Activated naive CD8-positive, alpha-beta T cell treated with anti-CD3 and anti-CD28 coated beads, Interleukin-2, amount 10 ng/mL, durations not matched to agents 7 days and 5 days (primary cell): ENCODE measurements around the gene KCTD19. TPM values are rescaled to one million over a fixed set of nuclear protein-coding genes. Genes with fewer than 3 reads are reported as not detected.

Source experiments
- ATAC-seq: fragments of 150-1000 bp; cut with Tn5 transposase; one replicate; pipeline ENCODE4 v1.10.0; 2021; ENCODE audit warnings: low read depth, moderate library complexity
- POLR2A ChIA-PET: fragments of 350-600 bp; sonication (Branson Sonifier 250); formaldehyde crosslinking; loops from one replicate; lab custom pipeline; 2021; ENCODE audit warnings: antibody characterized with exemption; lab: Charles Lee
- DNase-seq: peaks from one replicate; pipeline ENCODE4 v3.0.0; 2021
- H3K27ac Mint-ChIP-seq: one replicate; pipeline ENCODE4 v1.8.0; 2022; ENCODE audit warnings: mild to moderate bottlenecking, mixed read lengths
- H3K27me3 Mint-ChIP-seq: one replicate; pipeline ENCODE4 v1.8.0; 2022; ENCODE audit warnings: mild to moderate bottlenecking, moderate library complexity, mixed read lengths
- H3K36me3 Mint-ChIP-seq: one replicate; pipeline ENCODE4 v1.8.0; 2021; ENCODE audit warnings: mild to moderate bottlenecking, mixed read lengths
- H3K4me1 Mint-ChIP-seq: one replicate; pipeline ENCODE4 v1.8.0; 2021; ENCODE audit warnings: mixed read lengths
- H3K4me3 Mint-ChIP-seq: one replicate; pipeline ENCODE4 v1.8.0; 2022; ENCODE audit warnings: mild to moderate bottlenecking, moderate library complexity, mixed read lengths
- H3K9me3 Mint-ChIP-seq: one replicate; pipeline ENCODE4 v1.8.0; 2021; ENCODE audit warnings: mixed read lengths
- total RNA-seq, 2 experiments: library from RNA; stranded (reverse); gene quantifications; one replicate each; pipeline ENCODE4 v1.2.3, GENCODE V29; 2021

The KCTD19 gene
- total RNA-seq, 2 experiments from 2014 or later: 1.2 to 1.6 TPM

DNA sequence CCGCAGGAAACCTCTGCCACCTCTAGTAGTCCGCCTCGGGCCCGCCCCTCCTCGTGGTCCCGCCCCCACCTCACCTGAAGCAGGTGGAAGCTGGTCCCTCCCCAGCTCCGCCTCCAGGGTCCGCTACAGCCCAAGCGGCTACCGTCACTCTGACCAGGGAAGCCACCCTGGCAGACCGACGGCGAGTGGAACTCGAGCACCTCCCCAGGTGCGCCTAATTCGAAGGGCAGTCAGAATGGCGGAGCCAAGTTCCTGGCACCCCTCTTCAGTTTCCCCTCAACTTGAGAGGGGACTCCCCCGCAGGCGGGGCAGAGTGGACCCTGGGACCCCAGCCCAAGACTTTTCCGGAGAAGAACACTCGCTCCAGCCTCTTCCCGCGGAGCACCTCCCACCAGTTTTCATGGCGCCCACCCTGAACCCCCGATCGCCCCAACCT, 79.8 kb downstream of the KCTD19 start:
- H3K27me3 Mint-ChIP-seq: peaks cover 13% of the 10 kb centered on the region
- H3K4me1 Mint-ChIP-seq: peaks cover 43% of the 10 kb centered on the region
- H3K9me3 Mint-ChIP-seq: no peaks in the 10 kb centered on the region
- peak overlapping the region; percentile 82 for H3K4me3 Mint-ChIP-seq
- no peak for ATAC-seq
- POLR2A ChIA-PET: interaction anchor here (0.5 to 9.4 kb wide), 11 partner anchors 10 to 357 kb away, joined by 3 to 130 read pairs (median 4); partner anchors contain the start of genes PLEKHG4 and TMEM208
- H3K36me3 Mint-ChIP-seq: peaks cover 2% of the 10 kb centered on the region
- no peak for DNase-seq
- H3K27ac Mint-ChIP-seq: peak overlapping the region; percentile 90

GRCh38 chr16:67246081-67246755, 80.3 kb downstream of the KCTD19 start:
- H3K4me1 Mint-ChIP-seq: peaks cover 46% of the 10 kb centered on the region
- ATAC-seq (peak; percentile 11), DNase-seq (peak; percentile 76)
- H3K9me3 Mint-ChIP-seq: no peaks in the 10 kb centered on the region
- POLR2A ChIA-PET: interaction anchor here (0.5 to 9.4 kb wide), 11 partner anchors 9 to 357 kb away, joined by 3 to 130 read pairs (median 4); partner anchors contain the start of genes PLEKHG4 and TMEM208
- peaks cover 5% of the 10 kb centered on the region for H3K36me3 Mint-ChIP-seq
- H3K27me3 Mint-ChIP-seq: peaks cover 13% of the 10 kb centered on the region
- H3K27ac Mint-ChIP-seq: peak overlapping the region; percentile 90
- peak overlapping the region; percentile 82 for H3K4me3 Mint-ChIP-seq

GRCh38 chr16:67245674-67246080, 80.9 kb downstream of the KCTD19 start:
- Mint-ChIP-seq H3K36me3 (peaks cover 5% of the 10 kb centered on the region), H3K9me3 (no peaks in the 10 kb centered on the region), H3K27me3 (peaks cover 13% of the 10 kb centered on the region), H3K4me1 (peaks cover 48% of the 10 kb centered on the region), H3K4me3 (peak overlapping the region; percentile 82), H3K27ac (peak overlapping the region; percentile 96)
- POLR2A ChIA-PET: interaction anchor here (1.0 to 9.4 kb wide), 7 partner anchors 10 to 232 kb away, joined by 3 to 130 read pairs (median 10); partner anchors contain the start of gene TMEM208
- DNase-seq (no peak), ATAC-seq (no peak)

- Mint-ChIP-seq H3K27me3 (peaks cover 10% of the 10 kb centered on the region), H3K4me3 (peak overlapping the region; percentile 82)
- POLR2A ChIA-PET: interaction anchor here (1.0 to 9.4 kb wide), 6 partner anchors 10 to 232 kb away, joined by 3 to 130 read pairs (median 10); partner anchors contain the start of gene TMEM208
Observed at GRCh38 chr16:67245186-67245585, 81.4 kb downstream of the KCTD19 start.

GRCh38 chr16:67244387-67245185, 82.0 kb downstream of the KCTD19 start:
- H3K4me3 Mint-ChIP-seq: peak overlapping the region; percentile 82
- peaks cover 44% of the 10 kb centered on the region for H3K4me1 Mint-ChIP-seq
- H3K36me3 Mint-ChIP-seq: peaks cover 6% of the 10 kb centered on the region
- POLR2A ChIA-PET: interaction anchor here (0.5 to 9.4 kb wide), 9 partner anchors 9 to 248 kb away, joined by 3 to 130 read pairs (median 6); partner anchors contain the start of genes MATCAP1, PLEKHG4 and TMEM208
- peak overlapping the region; percentile 96 for H3K27ac Mint-ChIP-seq
- no peaks in the 10 kb centered on the region for H3K9me3 Mint-ChIP-seq
- H3K27me3 Mint-ChIP-seq: peaks cover 4% of the 10 kb centered on the region
- ATAC-seq: peak; percentile 74
- peak; percentile 72 for DNase-seq

More at GRCh38 chr16:67245186-67245585, 81.4 kb downstream of the KCTD19 start:
- peak overlapping the region; percentile 96 for H3K27ac Mint-ChIP-seq
- no peak for DNase-seq
- H3K4me1 Mint-ChIP-seq: peaks cover 47% of the 10 kb centered on the region
- ATAC-seq: no peak
- H3K36me3 Mint-ChIP-seq: peaks cover 5% of the 10 kb centered on the region
- H3K9me3 Mint-ChIP-seq: no peaks in the 10 kb centered on the region

DNA sequence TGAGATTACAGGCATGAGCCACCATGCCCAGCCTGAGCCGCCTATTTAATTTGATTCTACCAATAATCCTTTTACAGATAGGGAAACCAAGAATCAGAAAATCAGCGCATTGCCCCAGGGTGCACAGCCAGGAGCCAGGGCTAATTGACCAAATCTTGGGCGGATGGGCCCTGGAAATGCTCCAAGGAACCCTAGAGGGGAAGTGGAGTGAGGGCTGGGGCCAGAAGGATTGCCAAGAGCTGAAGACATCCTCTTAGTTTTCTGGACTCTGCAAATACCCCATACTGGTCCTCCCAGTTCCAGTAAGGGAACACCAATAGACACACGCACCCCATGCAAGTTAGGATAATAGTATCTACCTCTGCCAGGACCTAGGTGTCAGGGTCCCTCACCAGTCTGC, 83.1 kb downstream of the KCTD19 start:
- no peaks in the 10 kb centered on the region for H3K9me3 Mint-ChIP-seq
- ATAC-seq (no peak), DNase-seq (no peak)
- peaks cover 40% of the 10 kb centered on the region for H3K4me1 Mint-ChIP-seq
- POLR2A ChIA-PET: interaction anchor here (2.3 to 9.4 kb wide), 3 partner anchors 8 to 51 kb away, joined by 11 to 130 read pairs (median 17); partner anchors contain the start of gene TMEM208
- H3K27me3 Mint-ChIP-seq: no peaks in the 10 kb centered on the region
- no peak overlapping the region for H3K4me3 Mint-ChIP-seq
- H3K36me3 Mint-ChIP-seq: peaks cover 7% of the 10 kb centered on the region
- peak overlapping the region; percentile 96 for H3K27ac Mint-ChIP-seq

- Mint-ChIP-seq H3K4me1 (peaks cover 40% of the 10 kb centered on the region), H3K4me3 (no peak overlapping the region), H3K27me3 (no peaks in the 10 kb centered on the region), H3K27ac (peak overlapping the region; percentile 85), H3K36me3 (peaks cover 11% of the 10 kb centered on the region), H3K9me3 (no peaks in the 10 kb centered on the region)
- ATAC-seq (no peak), DNase-seq (no peak)
- POLR2A ChIA-PET: interaction anchor here (9.4 kb wide), 1 partner anchor 14 kb away, joined by 130 read pairs; the partner anchor contains the start of gene TMEM208
Observed at GRCh38 chr16:67242138-67242730, 84.3 kb downstream of the KCTD19 start.

GRCh38 chr16:67241008-67241900, 85.3 kb downstream of the KCTD19 start:
- Mint-ChIP-seq H3K36me3 (peaks cover 19% of the 10 kb centered on the region), H3K27ac (peak overlapping the region; percentile 85)

GRCh38 chr16:67240506-67240905, 86.0 kb downstream of the KCTD19 start:
- ATAC-seq (no peak), DNase-seq (no peak)
- H3K4me1 Mint-ChIP-seq: peaks cover 44% of the 10 kb centered on the region
- peaks cover 23% of the 10 kb centered on the region for H3K36me3 Mint-ChIP-seq
- H3K9me3 Mint-ChIP-seq: no peaks in the 10 kb centered on the region
- peak overlapping the region; percentile 25 for H3K27ac Mint-ChIP-seq
- H3K27me3 Mint-ChIP-seq: no peaks in the 10 kb centered on the region
- POLR2A ChIA-PET: no interaction called here
- H3K4me3 Mint-ChIP-seq: no peak overlapping the region

More at GRCh38 chr16:67241008-67241900, 85.3 kb downstream of the KCTD19 start:
- no peaks in the 10 kb centered on the region for H3K9me3 Mint-ChIP-seq
- H3K4me1 Mint-ChIP-seq: peaks cover 41% of the 10 kb centered on the region
- POLR2A ChIA-PET: interaction anchor here (9.4 kb wide), 1 partner anchor 13 kb away, joined by 130 read pairs; the partner anchor contains the start of gene TMEM208
- no peaks in the 10 kb centered on the region for H3K27me3 Mint-ChIP-seq
- DNase-seq: no peak
- ATAC-seq: no peak
- no peak overlapping the region for H3K4me3 Mint-ChIP-seq
